HepG2 (cell line): Measurements from ENCODE around the gene BPHL.
"Not testable (repeated sequence)": the region's sequence is repeated elsewhere in the genome, so short reads cannot be mapped to it uniquely, and the experiment has no call there.

Experiments
- CCAR2 ChIP-seq: fragments of 200-400 bp; formaldehyde crosslinking; optimal IDR thresholded peaks from 2 replicates; pipeline ENCODE3; 2018; ENCODE audit warnings: low read depth, mild to moderate bottlenecking, low read length, moderate library complexity
- EHMT2 ChIP-seq: fragments of 200-600 bp; sonication (generic); IDR thresholded peaks from 2 replicates; pipeline ENCODE4 v1.7.0; 2017; ENCODE audit warnings: antibody characterized with exemption, low read depth, low read length, borderline replicate concordance
- EP300 ChIP-seq, 3 experiments: sonication (generic) in 1 of 3; formaldehyde crosslinking in 1 of 3; IDR thresholded peaks; 2 replicates each; pipeline versions ENCODE4 v1.5.1 to v1.6.1; 2011 to 2020; ENCODE audit warnings: low read depth in 2 of 3, low read length in 2 of 3, borderline replicate concordance in 1 of 3, improper control_type of control experiment in 1 of 3, mild to moderate bottlenecking in 1 of 3, missing genetic modification reagents in 1 of 3, moderate library complexity in 1 of 3
- EZH2 ChIP-seq: conservative IDR thresholded peaks from 2 replicates; pipeline ENCODE4 v1.6.1; 2012; ENCODE audit warnings: mild to moderate bottlenecking, low read depth, low read length, moderate library complexity
- NAIF1 ChIP-seq: sonication (generic); formaldehyde crosslinking; IDR thresholded peaks from 2 replicates; pipeline ENCODE4 v1.5.0; 2020; ENCODE audit warnings: mild to moderate bottlenecking, missing genetic modification reagents, borderline replicate concordance
- ZFX ChIP-seq: sonication (generic); formaldehyde crosslinking; IDR thresholded peaks from 2 replicates; pipeline ENCODE4 v1.4.0; 2020; ENCODE audit warnings: mild to moderate bottlenecking, low read depth, missing genetic modification reagents, moderate library complexity
- ZNF556 ChIP-seq: sonication (generic); formaldehyde crosslinking; IDR thresholded peaks from 2 replicates; pipeline ENCODE4 v1.4.0; 2020; ENCODE audit warnings: mild to moderate bottlenecking, missing genetic modification reagents, borderline replicate concordance
- ZNF557 ChIP-seq: sonication (generic); formaldehyde crosslinking; IDR thresholded peaks from 2 replicates; pipeline ENCODE4 v1.4.0; 2020; ENCODE audit warnings: missing genetic modification reagents
- TF ChIP-seq, protein P1 (sequence below): sonication (generic); formaldehyde crosslinking; IDR thresholded peaks from 2 replicates; pipeline ENCODE4 v1.5.0; 2020; ENCODE audit warnings: mild to moderate bottlenecking, missing genetic modification reagents, moderate library complexity
- TF ChIP-seq, protein P2 (sequence below): sonication (generic); formaldehyde crosslinking; IDR thresholded peaks from 2 replicates; pipeline ENCODE4 v1.4.0; 2020; ENCODE audit warnings: missing genetic modification reagents, mild to moderate bottlenecking, borderline replicate concordance
- TF ChIP-seq, protein P3 (sequence below): sonication (generic); formaldehyde crosslinking; IDR thresholded peaks from 2 replicates; pipeline ENCODE4 v1.5.1; 2020; ENCODE audit warnings: missing genetic modification reagents, mild to moderate bottlenecking, borderline replicate concordance

DNA sequence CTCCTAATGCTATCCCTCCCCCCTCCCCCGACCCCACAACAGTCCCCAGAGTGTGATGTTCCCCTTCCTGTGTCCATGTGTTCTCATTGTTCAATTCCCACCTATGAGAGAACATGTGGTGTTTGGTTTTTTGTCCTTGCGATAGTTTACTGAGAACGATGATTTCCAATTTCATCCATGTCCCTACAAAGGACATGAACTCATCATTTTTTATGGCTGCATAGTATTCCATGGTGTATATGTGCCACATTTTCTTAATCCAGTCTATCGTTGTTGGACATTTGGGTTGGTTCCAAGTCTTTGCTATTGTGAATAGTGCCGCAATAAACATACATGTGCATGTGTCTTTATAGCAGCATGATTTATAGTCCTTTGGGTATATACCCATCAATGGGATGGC lies 79.2 kb downstream of the BPHL start:
- TF ChIP-seq ZNF557; CCAR2; EHMT2; EZH2; ZNF556 (CRISPR knock-in tag); EP300 (IDR thresholded peaks at IDR 0.05; ENCODE audit: low read depth in 2 of 2, low read length in 2 of 2); EP300 (CRISPR knock-in tag; IDR thresholded peaks at IDR 0.05; ENCODE audit: borderline replicate concordance); ZFX (CRISPR knock-in tag); NAIF1 (CRISPR knock-in tag): not testable (repeated sequence)
- TF ChIP-seq, protein P1, sequence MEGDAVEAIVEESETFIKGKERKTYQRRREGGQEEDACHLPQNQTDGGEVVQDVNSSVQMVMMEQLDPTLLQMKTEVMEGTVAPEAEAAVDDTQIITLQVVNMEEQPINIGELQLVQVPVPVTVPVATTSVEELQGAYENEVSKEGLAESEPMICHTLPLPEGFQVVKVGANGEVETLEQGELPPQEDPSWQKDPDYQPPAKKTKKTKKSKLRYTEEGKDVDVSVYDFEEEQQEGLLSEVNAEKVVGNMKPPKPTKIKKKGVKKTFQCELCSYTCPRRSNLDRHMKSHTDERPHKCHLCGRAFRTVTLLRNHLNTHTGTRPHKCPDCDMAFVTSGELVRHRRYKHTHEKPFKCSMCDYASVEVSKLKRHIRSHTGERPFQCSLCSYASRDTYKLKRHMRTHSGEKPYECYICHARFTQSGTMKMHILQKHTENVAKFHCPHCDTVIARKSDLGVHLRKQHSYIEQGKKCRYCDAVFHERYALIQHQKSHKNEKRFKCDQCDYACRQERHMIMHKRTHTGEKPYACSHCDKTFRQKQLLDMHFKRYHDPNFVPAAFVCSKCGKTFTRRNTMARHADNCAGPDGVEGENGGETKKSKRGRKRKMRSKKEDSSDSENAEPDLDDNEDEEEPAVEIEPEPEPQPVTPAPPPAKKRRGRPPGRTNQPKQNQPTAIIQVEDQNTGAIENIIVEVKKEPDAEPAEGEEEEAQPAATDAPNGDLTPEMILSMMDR (CRISPR knock-in tag), result not testable (repeated sequence)
- TF ChIP-seq, protein P2, sequence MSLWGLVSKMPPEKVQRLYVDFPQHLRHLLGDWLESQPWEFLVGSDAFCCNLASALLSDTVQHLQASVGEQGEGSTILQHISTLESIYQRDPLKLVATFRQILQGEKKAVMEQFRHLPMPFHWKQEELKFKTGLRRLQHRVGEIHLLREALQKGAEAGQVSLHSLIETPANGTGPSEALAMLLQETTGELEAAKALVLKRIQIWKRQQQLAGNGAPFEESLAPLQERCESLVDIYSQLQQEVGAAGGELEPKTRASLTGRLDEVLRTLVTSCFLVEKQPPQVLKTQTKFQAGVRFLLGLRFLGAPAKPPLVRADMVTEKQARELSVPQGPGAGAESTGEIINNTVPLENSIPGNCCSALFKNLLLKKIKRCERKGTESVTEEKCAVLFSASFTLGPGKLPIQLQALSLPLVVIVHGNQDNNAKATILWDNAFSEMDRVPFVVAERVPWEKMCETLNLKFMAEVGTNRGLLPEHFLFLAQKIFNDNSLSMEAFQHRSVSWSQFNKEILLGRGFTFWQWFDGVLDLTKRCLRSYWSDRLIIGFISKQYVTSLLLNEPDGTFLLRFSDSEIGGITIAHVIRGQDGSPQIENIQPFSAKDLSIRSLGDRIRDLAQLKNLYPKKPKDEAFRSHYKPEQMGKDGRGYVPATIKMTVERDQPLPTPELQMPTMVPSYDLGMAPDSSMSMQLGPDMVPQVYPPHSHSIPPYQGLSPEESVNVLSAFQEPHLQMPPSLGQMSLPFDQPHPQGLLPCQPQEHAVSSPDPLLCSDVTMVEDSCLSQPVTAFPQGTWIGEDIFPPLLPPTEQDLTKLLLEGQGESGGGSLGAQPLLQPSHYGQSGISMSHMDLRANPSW (CRISPR knock-in tag), result not testable (repeated sequence)
- TF ChIP-seq, protein P3, sequence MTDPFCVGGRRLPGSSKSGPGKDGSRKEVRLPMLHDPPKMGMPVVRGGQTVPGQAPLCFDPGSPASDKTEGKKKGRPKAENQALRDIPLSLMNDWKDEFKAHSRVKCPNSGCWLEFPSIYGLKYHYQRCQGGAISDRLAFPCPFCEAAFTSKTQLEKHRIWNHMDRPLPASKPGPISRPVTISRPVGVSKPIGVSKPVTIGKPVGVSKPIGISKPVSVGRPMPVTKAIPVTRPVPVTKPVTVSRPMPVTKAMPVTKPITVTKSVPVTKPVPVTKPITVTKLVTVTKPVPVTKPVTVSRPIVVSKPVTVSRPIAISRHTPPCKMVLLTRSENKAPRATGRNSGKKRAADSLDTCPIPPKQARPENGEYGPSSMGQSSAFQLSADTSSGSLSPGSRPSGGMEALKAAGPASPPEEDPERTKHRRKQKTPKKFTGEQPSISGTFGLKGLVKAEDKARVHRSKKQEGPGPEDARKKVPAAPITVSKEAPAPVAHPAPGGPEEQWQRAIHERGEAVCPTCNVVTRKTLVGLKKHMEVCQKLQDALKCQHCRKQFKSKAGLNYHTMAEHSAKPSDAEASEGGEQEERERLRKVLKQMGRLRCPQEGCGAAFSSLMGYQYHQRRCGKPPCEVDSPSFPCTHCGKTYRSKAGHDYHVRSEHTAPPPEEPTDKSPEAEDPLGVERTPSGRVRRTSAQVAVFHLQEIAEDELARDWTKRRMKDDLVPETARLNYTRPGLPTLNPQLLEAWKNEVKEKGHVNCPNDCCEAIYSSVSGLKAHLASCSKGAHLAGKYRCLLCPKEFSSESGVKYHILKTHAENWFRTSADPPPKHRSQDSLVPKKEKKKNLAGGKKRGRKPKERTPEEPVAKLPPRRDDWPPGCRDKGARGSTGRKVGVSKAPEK (CRISPR knock-in tag), result not testable (repeated sequence)
